GM19328 (cell line): ENCODE data around the gene APOO.

Experiments used
- ATAC-seq: cut with Tn5 transposase; IDR thresholded peaks from one replicate; pipeline ENCODE4 v1.9.1; 2021; ENCODE audit warnings: mild to moderate bottlenecking, moderate library complexity; ENCODE audit not compliant: unreplicated experiment

Gene APOO

DNA sequence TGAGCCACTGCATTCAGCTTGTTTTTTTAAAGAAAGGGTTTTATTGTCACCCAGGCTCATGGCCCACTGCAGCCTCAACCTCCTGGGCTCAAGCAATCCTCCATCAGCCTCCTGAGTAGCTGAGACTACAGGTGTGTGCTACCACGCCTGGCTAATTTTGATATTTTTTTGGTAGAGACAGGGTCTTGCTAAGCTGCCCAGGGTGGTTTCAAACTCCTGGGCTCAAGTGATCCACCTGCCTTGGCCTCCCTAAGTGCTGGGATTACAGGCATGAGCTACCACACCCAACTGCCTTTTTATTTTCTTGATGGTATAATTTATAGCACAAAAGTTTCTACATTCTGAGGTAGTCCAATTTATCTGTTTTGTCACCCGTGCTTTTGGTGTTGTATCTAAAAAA lies 85.9 kb downstream of the APOO start:
- ATAC-seq, result no peak

DNA sequence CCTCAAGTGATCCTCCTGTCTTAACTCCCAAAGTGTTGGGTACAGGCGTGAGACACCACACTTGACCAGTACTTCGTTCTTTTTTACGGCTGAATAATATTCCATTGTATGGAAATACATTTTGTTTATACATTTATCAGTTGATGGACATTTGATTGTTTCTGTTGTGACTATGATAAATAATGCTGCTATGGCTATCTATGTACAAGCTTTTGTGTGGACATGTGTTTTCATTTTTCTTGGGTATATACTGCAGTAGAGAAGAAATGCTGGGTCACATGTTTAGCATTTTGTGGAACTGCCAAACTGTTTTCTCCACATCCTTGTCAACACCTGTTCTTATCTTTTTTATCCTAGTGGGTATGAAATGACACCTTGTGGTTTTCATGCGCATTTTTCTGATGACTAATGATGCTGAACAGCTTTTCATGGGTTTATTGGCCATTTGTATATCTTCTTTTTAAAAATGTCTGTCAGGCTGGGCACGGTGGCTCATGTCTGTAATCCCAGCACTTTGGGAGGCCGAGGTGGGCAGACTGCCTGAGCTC lies 87.4 kb downstream of the APOO start:
- no peak for ATAC-seq

DNA sequence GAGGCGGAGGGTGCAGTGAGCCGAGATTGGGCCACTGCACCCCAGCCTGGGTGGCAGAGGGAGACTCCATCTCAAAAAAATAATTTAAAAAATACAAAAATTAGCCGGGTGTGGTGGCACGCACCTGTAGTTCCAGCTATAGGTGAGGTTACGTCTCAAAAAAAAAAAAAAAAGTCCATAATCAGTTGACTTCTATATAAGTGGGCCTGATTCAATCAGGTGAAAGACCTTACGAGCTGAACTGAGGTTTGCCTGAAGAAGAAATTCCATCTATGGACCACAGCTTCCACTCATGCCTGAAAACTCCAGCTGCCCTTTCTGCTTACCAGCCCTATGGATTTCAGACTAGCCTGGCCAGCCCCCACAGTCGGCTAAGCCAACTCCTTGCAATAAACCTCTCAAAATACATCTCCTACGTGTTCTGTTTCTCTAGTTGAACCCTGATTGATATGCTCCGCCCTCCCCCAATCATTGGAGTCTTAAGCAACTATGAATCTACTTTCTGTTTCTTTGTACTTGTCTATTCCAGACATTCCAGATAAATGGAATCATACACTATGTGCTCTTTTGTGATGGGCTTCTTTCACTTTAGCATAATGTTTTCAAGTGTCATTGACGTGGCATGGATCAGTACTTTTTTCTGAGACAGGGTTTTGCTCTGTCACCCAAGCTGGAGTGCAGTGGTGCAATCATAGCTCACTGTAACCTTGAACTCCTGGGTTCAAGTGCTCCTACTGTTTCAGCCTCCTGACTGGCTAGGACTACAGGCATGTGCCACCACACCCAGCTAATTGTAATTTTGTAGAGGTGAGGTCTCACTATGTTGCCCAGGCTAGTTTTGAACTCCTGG lies 88.1 kb downstream of the APOO start:
- no peak for ATAC-seq

DNA sequence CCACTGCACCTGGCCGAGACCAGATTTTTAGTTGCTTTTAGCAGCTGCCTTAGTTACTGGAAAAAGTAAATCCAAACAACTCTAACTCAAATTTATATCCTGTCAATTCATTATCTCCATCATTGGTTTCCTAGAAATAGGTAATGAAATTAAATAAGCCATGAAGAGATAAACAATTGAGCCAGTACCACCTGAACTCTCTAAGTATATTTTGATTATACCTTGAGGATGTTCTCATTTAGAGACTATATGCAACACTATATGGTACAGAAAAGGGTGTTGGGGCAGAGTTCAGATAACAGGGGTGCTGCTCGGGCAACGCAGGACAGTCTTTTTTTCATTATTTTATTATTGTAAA lies 89.8 kb downstream of the APOO start:
- no peak for ATAC-seq

DNA sequence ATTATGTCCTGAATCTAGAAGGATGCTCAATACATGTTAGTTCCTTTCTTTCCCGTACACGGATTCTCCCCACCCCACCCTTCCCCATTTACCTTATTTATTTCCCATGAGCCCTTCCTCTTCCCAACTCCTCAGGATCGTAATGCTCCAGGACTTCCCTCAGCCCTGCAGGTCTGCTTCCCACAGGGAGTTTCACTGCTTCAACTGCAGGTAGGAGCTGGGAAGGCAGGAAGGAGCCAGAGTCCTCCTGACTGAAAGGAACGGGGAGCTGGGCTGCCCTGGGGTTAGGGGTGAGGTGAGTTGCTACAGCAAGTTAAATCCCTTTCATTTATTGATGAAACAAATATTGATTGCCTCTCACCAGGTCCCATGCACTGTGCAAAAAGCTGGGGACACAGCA lies 91.6 kb downstream of the APOO start:
- ATAC-seq, result no peak

DNA sequence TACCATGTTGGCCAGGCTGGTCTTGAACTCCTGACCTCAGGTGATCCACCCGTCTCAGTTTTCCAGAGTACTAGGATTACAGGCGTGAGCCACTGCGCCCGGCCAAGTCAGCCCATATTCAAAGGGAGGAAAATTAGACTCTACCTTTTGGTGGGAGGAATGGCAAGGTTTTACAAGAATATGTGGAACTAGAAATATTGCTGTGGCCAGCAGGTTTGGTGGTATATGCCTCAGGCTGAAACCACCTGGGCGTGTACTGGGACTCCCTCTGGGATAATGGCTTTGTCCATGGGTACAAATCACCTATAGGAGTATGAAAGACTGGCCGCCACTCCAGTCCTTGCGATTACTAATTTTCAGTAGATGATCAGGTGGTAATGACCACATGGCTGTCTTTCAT lies 92.4 kb downstream of the APOO start:
- ATAC-seq, result no peak

DNA sequence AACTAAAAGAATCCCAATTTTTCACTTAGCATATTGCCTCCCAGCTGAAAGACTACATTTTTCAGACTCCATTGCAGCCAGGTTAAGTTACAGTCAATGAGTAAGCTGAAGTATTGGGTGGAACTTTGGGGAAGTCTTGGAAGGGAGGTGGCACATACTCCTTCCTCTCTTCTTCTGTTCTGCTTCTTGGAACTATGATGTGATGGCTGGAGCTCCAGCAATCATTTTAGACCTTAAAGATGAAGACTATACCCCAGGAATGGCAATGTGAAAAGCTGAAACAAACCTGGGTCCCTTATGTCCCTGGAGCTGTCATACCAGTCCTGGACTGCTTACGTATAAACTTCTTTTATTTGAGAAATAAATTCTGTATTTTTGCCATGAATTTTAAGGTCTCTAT lies 93.9 kb downstream of the APOO start:
- no peak for ATAC-seq

DNA sequence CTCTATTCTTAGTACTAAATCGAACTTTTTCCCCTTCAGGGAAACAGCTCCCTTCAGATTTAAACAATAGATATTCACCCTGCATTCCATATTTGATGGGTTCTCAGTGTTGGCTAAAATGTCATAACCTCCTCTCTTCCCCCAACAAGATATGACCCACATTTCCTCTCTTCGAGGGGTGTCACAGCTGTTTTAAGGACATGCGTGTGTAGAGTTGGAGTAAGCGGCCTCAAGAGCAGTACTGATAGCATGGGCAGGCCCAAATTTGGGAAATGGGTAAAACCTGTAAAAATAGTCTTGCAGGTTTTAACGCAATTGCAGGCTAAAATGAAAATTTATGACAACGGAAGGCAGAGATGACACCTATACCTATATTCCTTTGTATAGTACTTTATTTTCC lies 96.1 kb downstream of the APOO start:
- ATAC-seq, result no peak

DNA sequence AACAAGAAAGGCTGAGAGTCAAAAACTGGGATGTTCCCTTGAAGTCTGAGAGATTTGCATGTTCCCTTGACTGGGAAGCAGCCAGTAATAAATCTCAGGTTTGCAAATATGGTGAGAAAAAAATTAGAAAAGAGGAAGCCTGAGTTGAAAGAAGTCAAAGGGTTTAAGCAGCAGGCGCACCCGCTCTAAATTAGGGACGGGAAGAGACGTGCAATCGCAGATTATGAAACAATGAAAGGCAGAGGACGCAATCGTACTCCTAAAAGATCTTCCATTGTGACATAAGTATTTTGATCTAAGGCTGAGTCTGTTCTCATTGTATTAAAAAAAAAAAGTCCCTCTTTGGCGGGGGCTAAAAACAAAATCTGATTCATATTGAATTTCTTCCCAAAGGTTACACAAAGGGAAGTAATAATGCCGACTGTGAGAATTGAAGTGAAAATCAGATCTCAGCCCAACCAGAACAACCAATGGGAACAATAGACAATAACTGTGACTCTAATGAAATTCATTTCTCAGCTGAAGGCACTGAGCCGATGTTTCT lies 96.6 kb downstream of the APOO start:
- no peak for ATAC-seq

DNA sequence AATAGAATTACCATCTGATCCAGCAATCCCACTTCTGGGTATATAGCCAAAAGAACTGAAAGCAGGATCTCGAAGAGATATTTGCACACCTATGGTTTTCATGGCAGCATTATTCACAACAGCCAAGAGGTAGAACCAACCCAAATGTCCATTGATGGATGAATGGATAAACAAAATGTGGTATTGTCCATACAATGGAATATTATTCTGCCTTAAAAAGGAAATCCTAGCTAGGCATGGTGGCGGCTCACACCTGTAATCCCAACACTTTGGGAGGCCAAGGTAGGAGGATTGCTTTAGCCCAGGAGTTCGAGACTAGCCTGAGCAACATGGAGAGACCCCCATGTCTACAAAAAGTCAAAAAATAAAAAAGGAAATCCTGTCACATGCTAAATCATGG lies 97.5 kb downstream of the APOO start:
- ATAC-seq, result no peak

DNA sequence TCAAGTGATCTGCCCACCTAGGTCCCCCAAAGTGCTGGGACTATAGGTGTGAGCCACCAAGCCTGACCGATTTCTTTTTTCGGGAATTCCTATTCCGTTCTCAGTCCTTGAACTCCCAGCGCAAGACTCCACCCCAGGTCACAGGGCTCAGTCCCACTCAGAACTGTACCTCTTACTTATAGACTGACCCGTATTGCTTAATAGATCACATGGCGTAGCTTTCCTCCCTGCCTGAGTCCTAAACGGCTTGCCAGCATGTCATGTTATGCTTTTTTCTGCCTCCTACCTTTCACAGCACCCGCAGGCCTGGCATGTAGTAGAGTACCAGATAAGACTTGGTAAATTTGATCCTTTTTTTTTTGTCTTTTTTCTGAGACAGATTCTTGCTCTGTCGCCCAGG lies 102.3 kb downstream of the APOO start:
- ATAC-seq, result no peak

DNA sequence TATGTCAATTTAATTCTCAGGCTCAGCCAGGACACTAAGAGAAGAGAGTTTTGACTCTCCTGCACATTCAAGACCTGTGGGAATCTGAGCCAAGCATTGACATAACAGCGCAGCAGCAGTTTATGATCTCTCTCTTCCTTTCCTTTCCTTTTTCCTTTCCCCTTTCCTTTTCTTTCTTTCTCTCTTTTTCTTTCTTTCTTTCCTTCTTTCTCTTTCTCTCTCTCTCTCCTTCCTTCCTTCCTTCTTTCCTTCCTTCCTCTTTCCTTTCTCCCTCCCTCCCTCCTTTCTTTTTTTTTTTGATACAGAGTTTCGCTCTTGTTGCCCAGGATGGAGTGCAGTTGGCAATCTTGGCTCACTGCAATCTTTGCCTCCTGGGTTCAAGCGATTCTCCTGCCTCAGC lies 103.2 kb downstream of the APOO start:
- no peak for ATAC-seq

DNA sequence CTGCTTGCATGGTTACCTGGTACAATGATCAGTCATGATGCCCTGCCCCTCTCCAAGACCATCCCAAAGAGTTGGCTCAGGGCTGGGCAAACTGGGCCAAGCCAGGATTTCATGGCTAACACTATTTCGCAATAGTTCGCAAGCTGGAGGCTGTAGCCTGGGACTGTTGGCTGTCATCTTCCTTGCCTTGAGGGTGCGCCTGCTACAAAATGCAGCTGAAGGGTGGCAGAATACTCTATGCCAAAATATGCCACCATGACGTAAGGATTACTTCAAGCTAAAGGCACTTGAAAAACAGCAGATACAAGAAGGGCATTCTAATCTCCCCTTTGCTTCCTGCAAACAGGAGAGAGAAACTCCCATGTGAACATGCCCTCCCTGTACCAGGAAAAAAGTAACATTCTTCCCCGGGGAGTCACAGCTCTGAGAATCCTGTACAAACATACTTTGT lies 103.8 kb downstream of the APOO start:
- no peak for ATAC-seq

DNA sequence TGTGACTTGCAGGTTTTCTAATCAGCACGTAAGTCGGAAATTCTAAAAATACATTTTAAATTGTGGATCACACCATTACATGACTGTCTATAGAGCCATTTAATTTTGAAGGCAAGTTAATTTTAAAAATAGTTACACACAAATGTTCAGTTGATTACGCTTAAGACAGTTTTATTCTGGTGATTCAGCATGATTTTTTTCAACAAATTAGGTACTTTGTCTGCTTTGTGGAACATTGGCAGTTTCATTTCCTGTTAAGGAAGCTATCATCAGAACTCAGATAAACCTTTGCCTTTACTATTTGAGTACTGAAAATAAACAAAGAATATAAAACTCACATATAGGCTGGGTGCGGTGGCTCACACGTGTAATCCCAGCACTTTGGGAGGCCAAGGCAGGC lies 105.3 kb downstream of the APOO start:
- no peak for ATAC-seq

DNA sequence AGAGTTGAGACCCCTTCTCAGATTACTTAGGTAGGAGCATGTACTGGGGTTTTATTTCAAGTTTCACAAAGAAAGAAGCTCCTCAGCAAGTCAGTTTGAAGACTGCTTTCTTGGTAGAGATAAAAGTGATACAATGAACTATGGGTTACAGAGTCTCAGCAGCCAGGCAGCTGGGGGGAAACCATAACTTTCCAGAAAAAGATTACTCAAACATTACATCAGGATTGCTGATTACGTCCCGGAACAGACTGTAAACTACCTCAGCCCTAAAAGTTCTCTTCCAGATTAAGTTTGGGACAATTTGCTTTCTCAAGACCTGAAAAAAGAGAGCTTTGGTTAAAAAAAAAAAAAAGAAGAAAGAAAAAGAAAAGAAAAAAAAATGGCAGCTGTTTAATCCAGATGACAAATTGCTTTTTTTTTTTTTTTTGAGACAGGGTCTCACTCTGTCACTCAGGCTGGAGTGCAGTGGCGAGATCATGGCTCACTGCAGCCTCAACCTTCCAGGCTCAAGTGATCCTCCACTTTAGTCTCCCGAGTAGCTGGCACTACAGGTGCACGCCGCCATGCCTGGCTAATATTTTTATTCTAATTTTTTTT lies 108.2 kb downstream of the APOO start:
- no peak for ATAC-seq

DNA sequence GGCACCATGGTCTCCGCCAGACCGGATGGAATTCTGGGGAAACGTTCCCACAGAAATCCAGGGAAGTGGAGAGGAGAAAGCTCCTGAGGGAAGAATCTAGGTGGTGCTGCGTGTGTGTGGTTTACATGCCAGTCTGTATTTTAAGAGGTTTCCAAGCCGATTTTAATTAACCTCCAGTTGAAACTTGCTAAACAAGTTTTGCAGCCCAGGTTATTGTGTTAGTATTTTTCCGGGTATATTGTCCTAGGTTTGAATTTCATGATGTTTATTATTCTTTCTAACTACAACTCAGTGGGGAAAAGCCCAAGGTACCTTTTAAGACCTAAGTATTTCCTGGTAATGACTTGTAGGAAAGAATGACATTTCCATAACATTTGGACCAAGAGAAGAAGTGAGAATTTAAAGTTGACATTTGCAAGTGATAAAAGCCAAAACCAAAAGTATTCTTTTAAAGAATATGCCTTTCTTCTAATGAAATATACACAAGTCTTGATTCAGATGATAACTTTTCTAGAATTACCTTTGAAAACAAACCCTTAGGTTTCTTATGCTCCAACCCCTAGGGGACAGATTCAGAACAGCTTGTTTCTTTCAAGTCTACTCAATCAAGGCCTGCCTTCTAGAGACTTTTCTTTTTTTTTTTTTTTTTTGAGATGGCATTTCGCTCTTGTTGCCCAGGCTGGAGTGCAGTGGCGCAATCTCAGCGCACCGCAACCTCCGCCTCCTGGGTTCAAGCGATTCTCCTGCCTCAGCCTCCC lies 110.2 kb downstream of the APOO start:
- ATAC-seq, result no peak

DNA sequence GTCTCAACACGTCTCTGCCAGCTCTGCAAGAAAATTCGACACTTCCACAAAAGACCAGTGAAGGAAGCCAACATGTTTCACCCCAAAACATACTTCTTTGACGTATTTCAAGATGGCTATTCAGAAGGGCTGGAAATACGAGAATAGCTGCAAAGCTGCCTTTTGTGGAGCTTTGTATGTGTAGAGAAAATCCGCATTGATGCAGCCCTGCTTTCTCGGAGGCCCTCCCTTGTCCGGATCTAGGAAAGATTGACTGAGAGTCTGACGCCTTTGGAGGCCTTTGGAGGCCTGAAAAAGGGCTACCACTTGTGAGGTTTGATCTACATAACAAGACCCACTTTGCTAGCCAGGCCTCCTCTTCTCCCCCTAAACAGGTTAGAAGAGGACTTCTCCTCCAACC lies 112.5 kb downstream of the APOO start:
- no peak for ATAC-seq

DNA sequence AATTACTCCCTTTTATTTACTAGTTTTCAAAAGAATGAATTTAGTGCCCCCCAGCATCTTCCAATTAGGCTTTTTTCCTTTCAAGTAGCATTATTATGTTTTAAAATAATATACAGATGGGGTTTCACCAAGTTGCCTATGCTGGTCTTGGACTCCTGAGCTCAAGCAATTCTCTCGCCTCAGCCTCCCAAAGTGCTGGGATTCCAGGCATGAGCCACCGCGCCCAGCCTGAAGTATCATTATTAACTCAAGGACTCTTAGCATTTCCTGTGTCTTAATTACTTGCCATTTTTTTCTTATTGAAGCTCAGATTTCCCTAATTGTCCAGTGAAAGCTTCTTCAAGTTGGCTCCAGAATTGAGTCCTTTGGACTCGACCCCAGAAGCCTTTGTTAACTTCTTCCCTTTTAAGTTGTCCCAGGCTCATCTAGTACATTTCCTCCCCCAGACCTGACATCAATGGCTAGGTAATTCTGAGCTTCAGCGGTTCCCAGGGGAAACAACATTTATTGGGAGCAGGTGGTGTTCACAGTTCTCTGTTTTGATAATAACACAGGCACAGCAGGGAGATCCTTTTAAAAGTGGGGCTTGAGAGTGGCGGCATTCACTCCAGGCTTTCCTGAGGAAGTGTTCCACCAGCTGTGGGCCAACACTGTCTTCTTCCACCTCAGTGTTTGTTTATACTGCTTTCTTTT lies 114.7 kb downstream of the APOO start:
- ATAC-seq, result no peak

DNA sequence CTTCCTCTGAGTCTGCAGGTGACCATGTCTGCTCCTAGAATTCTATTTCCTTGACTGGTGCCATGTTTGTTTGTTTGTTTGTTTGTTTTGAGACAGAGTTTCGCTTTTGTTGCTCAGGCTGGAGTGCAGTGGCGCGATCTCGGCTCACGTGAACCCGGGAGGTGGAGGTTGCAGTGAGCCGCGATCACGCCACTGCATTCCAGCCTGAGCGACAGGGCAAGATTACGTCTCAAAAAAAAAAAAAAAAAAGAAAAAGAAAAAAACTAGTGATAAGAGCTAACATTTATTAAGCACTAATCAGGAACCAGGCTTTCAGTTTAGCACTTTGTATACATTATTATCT lies 117.6 kb downstream of the APOO start:
- ATAC-seq, result no peak

DNA sequence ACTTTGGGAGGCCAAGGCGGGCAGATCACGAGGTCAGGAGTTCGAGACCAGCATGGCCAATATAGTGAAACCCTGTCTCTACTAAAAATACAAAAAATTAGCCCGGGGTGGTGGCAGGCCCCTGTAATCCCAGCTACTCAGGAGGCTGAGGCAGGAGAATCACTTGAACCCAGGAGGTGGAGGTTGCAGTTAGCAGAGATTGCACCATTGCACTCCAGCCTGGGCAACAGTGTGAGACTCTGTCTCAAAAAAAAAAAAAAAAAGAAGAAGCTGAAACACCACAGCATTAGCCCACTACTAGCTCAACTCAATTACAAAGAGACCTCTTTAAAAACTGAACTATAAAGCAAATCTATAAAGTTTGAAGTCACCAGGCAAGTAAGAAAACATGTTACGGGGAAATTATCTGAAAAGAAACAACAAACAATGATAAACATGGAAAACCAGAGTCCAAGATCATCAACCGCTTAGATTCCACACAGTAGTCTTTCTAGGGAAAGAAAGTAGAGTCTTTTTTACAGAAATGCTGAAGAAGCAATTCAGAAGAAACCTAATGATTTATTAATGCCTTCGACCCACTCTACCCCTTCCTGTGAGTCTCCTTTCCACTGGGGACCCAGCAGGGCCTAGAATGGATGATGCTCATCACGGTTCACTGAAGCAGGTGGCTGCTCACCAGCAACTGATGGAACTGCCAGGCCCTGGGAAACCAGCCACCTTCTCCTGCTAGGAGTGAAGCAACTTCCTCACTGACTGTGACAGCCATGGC lies 118.2 kb downstream of the APOO start:
- no peak for ATAC-seq
